ENCODE data around the gene ZNF205. TPM values are rescaled to one million over a fixed set of nuclear protein-coding genes. Genes with fewer than 3 reads are reported as not detected.
A peak's percentile ranks its signal among the peaks of the same experiment; 100 is the strongest.
"Not testable (repeated sequence)": the region's sequence is repeated elsewhere in the genome, so short reads cannot be mapped to it uniquely, and the experiment has no call there.

Gene ZNF205
- polyA plus RNA-seq, 3 donors: 1.0 to 6.7 (median 1.3) TPM

GRCh38 chr16:3072576-3073263 lies 39.7 kb upstream of the ZNF205 start:
- Mint-ChIP-seq H3K36me3 (peaks cover 12 to 13% of the 10 kb centered on the region in 2 donors), H3K4me1 (peaks cover 58% of the 10 kb centered on the region)
- H3K27me3 Mint-ChIP-seq (ENCODE audit: low read depth in 3 of 3); H3K4me3 Mint-ChIP-seq; H4K20me1 ChIP-seq (ENCODE audit: insufficient read depth, low read length); H3K9ac ChIP-seq (ENCODE audit: insufficient read depth, low read length, poor library complexity, severe bottlenecking); H3K27me3 ChIP-seq (ENCODE audit: control insufficient read depth in 2 of 2, insufficient read depth in 2 of 2, low read length in 2 of 2); H3K9me3 Mint-ChIP-seq; H3K79me2 ChIP-seq (ENCODE audit: insufficient read depth, low read length); H3K27ac Mint-ChIP-seq; H3K9me3 ChIP-seq (replicated peaks in 1 of 2; ENCODE audit: control insufficient read depth in 1 of 2, insufficient read depth in 1 of 2, low read length in 2 of 2); H2AFZ ChIP-seq (ENCODE audit: insufficient read depth, low read depth, low read length, poor library complexity, severe bottlenecking); intact Hi-C loops (cut with micrococcal nuclease); H3K27ac ChIP-seq (ENCODE audit: low read depth in 1 of 2, low read length in 2 of 2); DNase-seq; H3K4me2 ChIP-seq (replicated peaks; ENCODE audit: extremely low read depth, low read length, poor library complexity, severe bottlenecking); H3K4me3 ChIP-seq (replicated peaks in 1 of 3; ENCODE audit: low read depth in 2 of 3, low read length in 3 of 3): not testable (repeated sequence)
- peaks cover 42 to 60% of the 10 kb centered on the region in 2 donors for H3K4me1 ChIP-seq (ENCODE audit: control insufficient read depth in 1 of 2, insufficient read depth in 2 of 2, low read length in 2 of 2)
- peaks cover 7 to 11% of the 10 kb centered on the region in 2 donors for H3K36me3 ChIP-seq (replicated peaks in 1 of 2; ENCODE audit: control insufficient read depth in 1 of 2, insufficient read depth in 2 of 2, low read length in 2 of 2)
- WGBS (ENCODE audit: insufficient coverage): 40% methylated on average over 1 of the region's 18 CpGs

GRCh38 chr16:3073448-3073847 lies 38.9 kb upstream of the ZNF205 start:
- Mint-ChIP-seq H3K4me3 (peak overlapping the region in 1 of 2 donors; percentile 43), H3K27me3 (ENCODE audit: low read depth in 3 of 3) (peaks cover 0 to 8% (median 1%) of the 10 kb centered on the region in 3 donors), H3K4me1 (peaks cover 56% of the 10 kb centered on the region), H3K27ac (peak overlapping the region in 1 of 7 donors; percentile 48), H3K9me3 (peaks cover 0 to 4% (median 0%) of the 10 kb centered on the region in 7 donors), H3K36me3 (peaks cover 20 to 21% of the 10 kb centered on the region in 2 donors)
- Histone ChIP-seq H3K4me3 (replicated peaks in 1 of 3; ENCODE audit: low read depth in 2 of 3, low read length in 3 of 3) (no peak overlapping the region), H3K27me3 (ENCODE audit: control insufficient read depth in 2 of 2, insufficient read depth in 2 of 2, low read length in 2 of 2) (no peaks in the 10 kb centered on the region), H4K20me1 (ENCODE audit: insufficient read depth, low read length) (no peaks in the 10 kb centered on the region), H3K36me3 (replicated peaks in 1 of 2; ENCODE audit: control insufficient read depth in 1 of 2, insufficient read depth in 2 of 2, low read length in 2 of 2) (peaks cover 14 to 16% of the 10 kb centered on the region in 2 donors), H3K9me3 (replicated peaks in 1 of 2; ENCODE audit: control insufficient read depth in 1 of 2, insufficient read depth in 1 of 2, low read length in 2 of 2) (no peaks in the 10 kb centered on the region), H3K4me2 (replicated peaks; ENCODE audit: extremely low read depth, low read length, poor library complexity, severe bottlenecking) (no peak overlapping the region), H3K9ac (ENCODE audit: insufficient read depth, low read length, poor library complexity, severe bottlenecking) (no peak overlapping the region), H3K79me2 (ENCODE audit: insufficient read depth, low read length) (no peaks in the 10 kb centered on the region), H3K27ac (ENCODE audit: low read depth in 1 of 2, low read length in 2 of 2) (no peak overlapping the region), H2AFZ (ENCODE audit: insufficient read depth, low read depth, low read length, poor library complexity, severe bottlenecking) (no peak overlapping the region), H3K4me1 (ENCODE audit: control insufficient read depth in 1 of 2, insufficient read depth in 2 of 2, low read length in 2 of 2) (peaks cover 42 to 60% of the 10 kb centered on the region in 2 donors)
- WGBS (ENCODE audit: insufficient coverage): 85% methylated on average over 7 of the region's 7 CpGs
- intact Hi-C loops (cut with micrococcal nuclease): no loop called here
- TF ChIP-seq CTCF (IDR thresholded peaks at IDR 0.05): no peak
- no peak for DNase-seq
